Right lobe of liver (tissue), 6 donors: Measurements from ENCODE around the gene BBOX1. TPM values are rescaled to one million over a fixed set of nuclear protein-coding genes. Genes with fewer than 3 reads are reported as not detected.
A peak's percentile ranks its signal among the peaks of the same experiment; 100 is the strongest.

ENCODE experiments used
- ATAC-seq, 4 donors: fragments of 200-7000 bp; cut with Tn5 transposase; one replicate each; pipeline ENCODE4 v1.9.1; 2020; ENCODE audit warnings: mild to moderate bottlenecking in 4 of 4, moderate library complexity in 4 of 4
- DNase-seq, 3 donors: peaks; one replicate each; pipeline ENCODE4 v3.0.0-alpha.2; 2020
- H3K27ac ChIP-seq, 3 donors: fragments of 200-600 bp; one replicate each; pipeline ENCODE4 v1.8.0; 2022
- H3K27me3 ChIP-seq, 2 donors: fragments of 200-600 bp; one replicate each; pipeline ENCODE4 v1.8.0; 2022
- H3K36me3 ChIP-seq, 4 donors: fragments of 200-600 bp; sonication (generic) in 1 of 4; one replicate each; pipeline versions ENCODE4 v1.5.1 to v1.8.0; 2017 to 2022; ENCODE audit warnings: control low read depth in 1 of 4
- H3K4me1 ChIP-seq, 4 donors: fragments of 200-600 bp; sonication (generic) in 1 of 4; one replicate each; pipeline versions ENCODE4 v1.5.1 to v1.8.0; 2017 to 2022; ENCODE audit warnings: control low read depth in 1 of 4
- H3K4me3 ChIP-seq, 3 donors: fragments of 200-600 bp; one replicate each; pipeline ENCODE4 v1.8.0; 2022
- H3K9me3 ChIP-seq, 4 donors: fragments of 200-600 bp; sonication (generic) in 1 of 4; one replicate each; pipeline versions ENCODE4 v1.5.1 to v1.8.0; 2017 to 2022; ENCODE audit warnings: control low read depth in 1 of 4
- CTCF ChIP-seq, 4 donors: fragments of 200-600 bp in 3 of 4; fragments of 450-650 bp in 1 of 4; IDR thresholded peaks; one replicate each; pipeline versions ENCODE4 v1.5.1 to v1.8.0; 2016 to 2022; ENCODE audit warnings: antibody characterized with exemption in 4 of 4, mild to moderate bottlenecking in 2 of 4
- POLR2A ChIP-seq: fragments of 450-650 bp; IDR thresholded peaks from one replicate; pipeline ENCODE4 v1.6.1; 2017; ENCODE audit warnings: antibody characterized with exemption, mild to moderate bottlenecking
- WGBS: methylation state at CpG from one replicate; pipeline ENCODE4 v1.1.6; 2018; ENCODE audit warnings: low coverage, low lambda C conversion rate; ENCODE audit not compliant: insufficient coverage; ENCODE audit errors: missing lambda C conversion rate; 5-methylcytosine and 5-hydroxymethylcytosine counted together
- intact Hi-C, 2 donors: fragments of 100-400 bp; cut with DNase I; formaldehyde crosslinking; loops; one replicate each; pipeline versions ENCODE4 v1.11.2 to v1.14.1; 2022
- total RNA-seq, 6 experiments: library from RNA; depleted of rRNA in 2 of 6; stranded (reverse); fragments of >200 nt in 2 of 6; fragmentation: NEBNext Ultra II Directional in 3 of 6; extraction: Animal tissue kit (Norgen Biotek cat#: 25700) in 3 of 6; gene quantifications; one replicate each; pipeline versions ENCODE4 v1.1.0 to v1.2.4, GENCODE V29; 2016 to 2023
- donor health status: DM: no; HTN: yes; CAD: no.
- donor health status: DM: no; HTN: no; CAD: no.
- donor health status: DM: no; HTN: no; CAD: no.
- donor health status: DM: no; HTN: yes; CAD: no.
- donor health status: DM: no; HTN: yes; CAD: no.

BBOX1 gene
- total RNA-seq, 6 experiments from 2014 or later = 1.9 to 25.3 (median 13.9) TPM

GRCh38 chr11:27153136-27153535 is 112.5 kb downstream of the BBOX1 start:
- no peak for ATAC-seq
- Histone ChIP-seq H3K9me3 (no peaks in the 10 kb centered on the region), H3K36me3 (no peaks in the 10 kb centered on the region), H3K27me3 (no peaks in the 10 kb centered on the region), H3K4me3 (no peak overlapping the region), H3K27ac (no peak overlapping the region), H3K4me1 (no peaks in the 10 kb centered on the region)
- WGBS = 79% methylated on average over 1 of the region's 1 CpG
- no peak for DNase-seq
- no peak for TF ChIP-seq POLR2A
- intact Hi-C loops = no loop called here

GRCh38 chr11:27158456-27159334 is 118.1 kb downstream of the BBOX1 start:
- H3K4me1 ChIP-seq = no peaks in the 10 kb centered on the region
- no peak overlapping the region for H3K27ac ChIP-seq
- ATAC-seq = peak; percentile 94 to 99 (median 97)
- H3K36me3 ChIP-seq = no peaks in the 10 kb centered on the region
- intact Hi-C loops = no loop called here
- no peak for DNase-seq
- TF ChIP-seq POLR2A = no peak
- TF ChIP-seq CTCF (IDR thresholded peaks at IDR 0.05) = peak; percentile 72 to 94 (median 78)
- no peaks in the 10 kb centered on the region for H3K9me3 ChIP-seq
- WGBS = 30% methylated on average over 10 of the region's 10 CpGs
- H3K27me3 ChIP-seq = no peaks in the 10 kb centered on the region
- no peak overlapping the region for H3K4me3 ChIP-seq

- Histone ChIP-seq H3K9me3 (no peaks in the 10 kb centered on the region), H3K4me3 (no peak overlapping the region), H3K4me1 (no peaks in the 10 kb centered on the region), H3K27me3 (no peaks in the 10 kb centered on the region), H3K27ac (no peak overlapping the region), H3K36me3 (no peaks in the 10 kb centered on the region)
- DNase-seq (no peak), ATAC-seq (no peak)
- TF ChIP-seq CTCF (IDR thresholded peaks at IDR 0.05) (no peak), POLR2A (no peak)
- WGBS = 8% methylated on average over 1 of the region's 2 CpGs
- intact Hi-C loops = no loop called here
These were observed 118.7 kb downstream of the BBOX1 start for GRCh38 chr11:27159335-27159679.

GRCh38 chr11:27161071-27161470 is 120.5 kb downstream of the BBOX1 start:
- Histone ChIP-seq H3K36me3 (no peaks in the 10 kb centered on the region), H3K4me1 (no peaks in the 10 kb centered on the region), H3K27me3 (no peaks in the 10 kb centered on the region), H3K9me3 (no peaks in the 10 kb centered on the region), H3K27ac (no peak overlapping the region), H3K4me3 (no peak overlapping the region)
- DNase-seq (no peak), ATAC-seq (no peak)
- WGBS = 95% methylated on average over 2 of the region's 2 CpGs
- no peak for TF ChIP-seq CTCF (IDR thresholded peaks at IDR 0.05)
- TF ChIP-seq POLR2A = no peak
- intact Hi-C loops = loop anchor here in 1 of 2 donors (10.0 kb wide), 1 partner anchor 406 kb away; no protein-coding TSS in a partner anchor

GRCh38 chr11:27162237-27162636 is 121.6 kb downstream of the BBOX1 start:
- WGBS = 27% methylated on average over 1 of the region's 1 CpG
- H3K4me3 ChIP-seq = no peak overlapping the region
- ATAC-seq (no peak), DNase-seq (no peak)
- no peaks in the 10 kb centered on the region for H3K9me3 ChIP-seq
- no peak overlapping the region for H3K27ac ChIP-seq
- no peak for TF ChIP-seq POLR2A
- TF ChIP-seq CTCF (IDR thresholded peaks at IDR 0.05) = no peak
- H3K27me3 ChIP-seq = no peaks in the 10 kb centered on the region
- intact Hi-C loops = loop anchor here in 1 of 2 donors (10.0 kb wide), 1 partner anchor 407 kb away; no protein-coding TSS in a partner anchor
- H3K36me3 ChIP-seq = no peaks in the 10 kb centered on the region
- H3K4me1 ChIP-seq = no peaks in the 10 kb centered on the region
